ACC112 (cell line): ENCODE results near the gene COL10A1.

ENCODE experiments used
- H2AFZ ChIP-seq: fragments of 200-600 bp; sonication (generic); one replicate; pipeline ENCODE4 v1.6.0; 2017; ENCODE audit warnings: antibody characterized with exemption, low read length; ENCODE audit not compliant: unreplicated experiment
- H3K27ac ChIP-seq: fragments of 200-600 bp; sonication (generic); 2 replicates; pipeline ENCODE4 v1.5.1; 2014; ENCODE audit warnings: low read depth, mild to moderate bottlenecking, antibody characterized with exemption, low read length, moderate library complexity
- H3K27me3 ChIP-seq: fragments of 200-600 bp; sonication (generic); 2 replicates; pipeline ENCODE4 v1.6.1; 2014; ENCODE audit warnings: mild to moderate bottlenecking, antibody characterized with exemption, low read length, moderate library complexity, mixed read lengths; ENCODE audit not compliant: insufficient read depth
- H3K36me3 ChIP-seq: fragments of 200-600 bp; sonication (generic); 2 replicates; pipeline ENCODE4 v1.6.1; 2016; ENCODE audit warnings: mild to moderate bottlenecking, antibody characterized with exemption, low read length, moderate library complexity, mixed read lengths; ENCODE audit not compliant: insufficient read depth
- H3K4me1 ChIP-seq: fragments of 200-600 bp; sonication (generic); one replicate; pipeline ENCODE4 v1.6.1; 2016; ENCODE audit warnings: low read length, mixed read lengths; ENCODE audit not compliant: insufficient read depth, unreplicated experiment, control insufficient read depth
- H3K4me3 ChIP-seq: fragments of 200-600 bp; sonication (generic); 2 replicates; pipeline ENCODE4 v1.5.1; 2014; ENCODE audit warnings: mild to moderate bottlenecking, low read depth, low read length
- H3K79me2 ChIP-seq: fragments of 200-600 bp; sonication (generic); one replicate; pipeline ENCODE4 v1.6.0; 2016; ENCODE audit warnings: low read length; ENCODE audit not compliant: control insufficient read depth, unreplicated experiment, insufficient read depth

Gene COL10A1

DNA sequence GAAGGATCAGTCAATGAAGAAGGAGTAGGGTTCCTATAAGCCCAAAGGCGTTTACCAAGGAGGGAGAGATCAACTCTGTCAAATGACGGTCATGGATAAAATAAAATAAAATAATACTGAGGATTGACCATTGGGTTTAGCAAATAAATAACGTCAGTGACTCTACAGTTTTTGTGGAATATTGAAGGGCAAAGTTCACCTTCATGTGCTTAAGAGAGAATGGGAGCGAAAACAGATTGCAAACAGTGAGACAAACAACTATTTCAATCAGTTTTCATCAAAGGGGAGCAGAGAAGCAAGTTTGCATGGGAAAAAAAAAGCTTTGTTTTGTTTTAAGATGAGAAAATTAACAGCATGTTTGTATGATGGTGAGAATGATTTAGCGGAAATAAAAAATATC, 42.9 kb downstream of the COL10A1 start:
- Histone ChIP-seq H3K79me2 (no peaks in the 10 kb centered on the region), H3K27me3 (no peaks in the 10 kb centered on the region), H3K4me3 (no peak overlapping the region), H3K4me1 (peaks cover 5% of the 10 kb centered on the region), H2AFZ (no peak overlapping the region), H3K36me3 (no peaks in the 10 kb centered on the region), H3K27ac (no peak overlapping the region)

DNA sequence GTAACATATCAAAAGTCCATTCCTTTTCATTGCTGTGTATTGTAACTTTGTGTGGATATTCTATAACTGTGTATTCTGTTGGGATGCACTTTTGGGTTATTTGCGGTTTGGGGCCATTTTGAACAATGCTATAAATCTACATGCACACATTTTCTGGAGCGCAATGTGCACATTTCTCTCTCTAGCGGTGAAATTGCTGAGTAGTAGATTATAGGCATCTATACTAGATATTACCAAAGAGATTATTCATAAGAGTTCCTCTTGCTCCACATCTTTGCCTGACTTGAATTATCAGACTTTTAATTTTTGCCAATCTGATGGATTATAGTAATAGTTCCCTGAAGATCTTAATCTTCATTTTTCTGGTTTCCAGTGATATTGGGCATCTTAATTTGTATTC, 47.0 kb downstream of the COL10A1 start:
- H3K27me3 ChIP-seq = no peaks in the 10 kb centered on the region
- no peak overlapping the region for H3K27ac ChIP-seq
- no peak overlapping the region for H3K4me3 ChIP-seq
- H3K36me3 ChIP-seq = no peaks in the 10 kb centered on the region
- H3K79me2 ChIP-seq = no peaks in the 10 kb centered on the region
- no peak overlapping the region for H2AFZ ChIP-seq
- peaks cover under 1% of the 10 kb centered on the region for H3K4me1 ChIP-seq

DNA sequence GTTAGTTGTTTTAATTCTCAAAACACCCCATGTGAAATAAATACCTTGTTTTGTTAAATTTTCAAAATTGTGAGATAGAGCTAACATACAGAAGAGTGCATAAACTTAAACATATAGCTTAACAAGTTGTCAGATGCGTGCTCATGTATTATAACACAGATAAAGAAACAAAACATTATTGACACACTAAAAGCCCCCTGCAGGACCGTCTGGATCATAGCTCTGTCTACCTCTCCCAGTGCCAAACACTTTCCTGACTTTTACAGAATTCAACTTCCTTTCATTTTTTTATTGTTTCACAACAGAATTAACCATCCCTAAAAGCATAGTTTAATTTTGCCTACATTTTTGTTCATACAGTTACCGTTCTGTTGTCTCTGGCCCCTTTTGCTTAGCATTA, 47.4 kb downstream of the COL10A1 start:
- Histone ChIP-seq H3K4me3 (no peak overlapping the region), H2AFZ (no peak overlapping the region), H3K27ac (no peak overlapping the region), H3K36me3 (no peaks in the 10 kb centered on the region), H3K4me1 (peaks cover 5% of the 10 kb centered on the region), H3K79me2 (no peaks in the 10 kb centered on the region), H3K27me3 (no peaks in the 10 kb centered on the region)

DNA sequence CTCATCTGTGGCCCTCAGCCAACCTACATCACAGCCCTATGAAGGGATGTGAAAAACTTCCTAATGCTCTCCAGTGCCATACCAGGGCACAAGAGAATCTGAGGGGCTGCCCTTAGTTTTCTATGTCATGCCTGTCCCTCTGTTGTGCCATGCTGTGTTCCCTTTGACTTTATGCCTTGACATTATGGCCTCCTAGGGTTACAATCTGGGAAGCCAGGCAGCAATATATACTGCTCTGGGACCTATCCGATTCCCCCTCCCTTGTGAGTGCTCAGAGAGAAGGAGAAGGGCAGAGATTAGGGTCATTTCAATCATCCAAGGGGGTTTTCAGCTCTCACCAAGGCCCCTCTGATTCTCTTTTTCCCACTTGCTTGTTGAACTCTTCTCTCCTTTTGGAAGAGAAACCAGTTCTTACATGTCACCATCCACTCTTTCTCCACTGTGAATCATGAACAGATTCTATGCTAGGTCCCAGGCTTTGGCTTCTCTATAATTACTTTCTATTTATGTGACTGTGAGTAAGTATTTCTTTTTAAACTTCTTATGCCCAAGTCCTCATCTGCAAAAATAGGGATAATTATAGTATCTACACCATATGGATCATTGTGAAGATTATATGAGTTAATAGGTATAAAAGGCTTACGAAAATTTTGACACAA, 51.1 kb downstream of the COL10A1 start:
- Histone ChIP-seq H3K27ac (no peak overlapping the region), H2AFZ (no peak overlapping the region), H3K4me1 (peaks cover 13% of the 10 kb centered on the region), H3K79me2 (no peaks in the 10 kb centered on the region), H3K36me3 (no peaks in the 10 kb centered on the region), H3K27me3 (no peaks in the 10 kb centered on the region), H3K4me3 (no peak overlapping the region)

DNA sequence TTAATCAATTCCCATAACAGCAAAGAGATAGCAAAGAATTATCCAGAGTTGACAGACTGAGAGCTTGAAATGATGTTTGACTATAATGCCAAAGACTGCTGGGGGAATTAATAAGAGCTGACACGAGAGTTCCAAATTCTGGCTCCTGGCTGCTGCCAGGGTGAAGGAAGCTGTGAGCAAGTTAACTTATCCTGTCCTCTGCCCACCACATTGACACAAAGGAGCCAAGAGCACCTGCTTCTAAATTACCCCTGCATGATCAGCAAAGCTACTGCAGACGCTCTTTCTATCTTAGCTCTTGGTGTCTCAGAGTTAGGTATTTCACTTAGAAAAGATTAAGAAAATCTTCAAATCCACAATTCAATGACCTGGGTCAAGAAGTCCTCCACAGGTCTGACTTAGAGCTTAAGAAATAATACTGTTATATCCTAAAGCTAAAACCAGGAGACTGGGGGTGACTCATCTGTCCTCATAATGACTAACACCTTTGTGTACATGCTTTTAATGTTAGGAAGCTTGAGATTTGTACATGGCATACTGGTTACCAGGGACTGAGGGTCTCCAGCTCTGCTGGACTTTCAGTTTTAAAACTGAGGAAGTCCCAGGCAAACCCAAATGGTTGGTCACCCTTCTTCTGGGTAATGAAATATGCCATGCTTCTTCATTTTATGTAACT, 52.0 kb downstream of the COL10A1 start:
- Histone ChIP-seq H3K4me1 (peaks cover 13% of the 10 kb centered on the region), H2AFZ (no peak overlapping the region), H3K27me3 (no peaks in the 10 kb centered on the region), H3K36me3 (no peaks in the 10 kb centered on the region), H3K79me2 (no peaks in the 10 kb centered on the region), H3K4me3 (no peak overlapping the region), H3K27ac (no peak overlapping the region)

DNA sequence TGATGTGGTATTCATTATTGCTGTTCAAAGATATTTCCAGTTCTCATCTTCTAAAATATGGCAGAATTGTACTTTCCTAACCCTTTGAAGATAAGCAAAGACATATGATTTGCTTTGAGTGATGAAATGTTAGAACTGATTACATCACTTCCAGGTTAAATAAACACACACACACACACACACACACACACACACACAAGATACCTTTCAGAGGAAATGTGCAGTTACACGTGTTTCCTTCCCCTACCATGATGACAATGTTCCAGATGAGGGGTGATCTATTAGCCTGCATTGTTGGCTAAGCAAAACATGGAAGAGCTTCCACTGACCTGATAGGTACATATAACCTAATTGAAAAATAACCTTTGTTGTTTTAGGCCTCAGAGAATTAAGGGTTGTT, 53.6 kb downstream of the COL10A1 start:
- no peak overlapping the region for H3K27ac ChIP-seq
- H3K36me3 ChIP-seq = no peaks in the 10 kb centered on the region
- H3K4me3 ChIP-seq = no peak overlapping the region
- no peaks in the 10 kb centered on the region for H3K79me2 ChIP-seq
- no peaks in the 10 kb centered on the region for H3K27me3 ChIP-seq
- H3K4me1 ChIP-seq = peaks cover 13% of the 10 kb centered on the region
- no peak overlapping the region for H2AFZ ChIP-seq

DNA sequence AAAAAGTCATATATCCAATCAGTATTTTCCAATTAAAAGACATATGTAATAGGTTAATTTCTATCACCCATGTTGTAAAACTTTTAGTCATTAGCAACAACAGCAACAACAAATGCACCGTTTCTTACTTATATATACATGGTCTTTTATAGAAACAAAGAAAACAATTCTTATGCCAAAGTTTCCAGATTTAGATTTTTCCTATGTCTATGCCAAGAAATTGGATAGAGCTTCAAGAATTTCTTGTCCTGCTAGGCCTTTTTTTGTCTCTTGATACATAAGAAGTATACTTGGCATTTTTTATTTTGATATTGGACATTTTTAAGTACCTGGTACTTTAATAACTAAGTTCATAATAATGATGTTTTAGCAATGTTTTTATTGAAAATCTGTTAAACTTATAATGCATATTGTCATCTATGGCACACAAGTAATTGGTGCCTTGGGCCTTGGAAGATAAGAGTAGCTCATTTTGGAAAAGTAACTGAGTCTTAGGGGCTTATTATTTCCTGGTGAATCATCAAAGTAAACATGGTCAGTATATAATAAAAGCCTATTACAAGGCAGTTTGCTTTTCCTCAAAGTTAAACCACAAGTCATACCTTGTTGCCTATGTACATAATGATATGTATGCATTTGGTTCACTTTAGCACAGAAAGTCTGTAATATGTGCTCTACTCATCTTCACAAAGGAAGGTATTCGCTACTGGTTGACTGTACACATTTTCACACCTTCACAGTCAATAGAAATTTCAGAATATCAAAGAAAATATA, 55.1 kb downstream of the COL10A1 start:
- Histone ChIP-seq H3K27me3 (no peaks in the 10 kb centered on the region), H3K27ac (no peak overlapping the region)

DNA sequence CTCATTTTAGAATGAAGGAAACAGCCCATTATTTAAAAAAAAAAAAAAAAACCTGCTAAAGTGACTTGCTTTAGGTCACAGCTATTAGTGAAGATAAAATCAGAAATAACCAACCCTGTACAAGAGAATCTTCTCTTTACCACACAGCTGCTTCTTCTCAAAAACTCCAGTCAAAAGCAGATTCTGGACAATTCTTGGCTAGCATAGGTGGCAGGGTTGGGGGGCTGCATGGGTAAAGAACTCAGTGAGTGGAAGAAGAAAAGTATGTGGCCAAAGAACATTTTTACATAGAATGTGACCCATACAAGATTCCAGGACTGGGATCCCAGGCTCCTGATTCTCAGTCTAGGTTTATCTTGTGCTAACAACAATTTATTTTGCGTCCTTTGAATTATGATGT, 55.8 kb downstream of the COL10A1 start:
- no peak overlapping the region for H3K27ac ChIP-seq
- H3K4me3 ChIP-seq = no peak overlapping the region
- no peak overlapping the region for H2AFZ ChIP-seq
- peaks cover 13% of the 10 kb centered on the region for H3K4me1 ChIP-seq
- H3K36me3 ChIP-seq = no peaks in the 10 kb centered on the region
- H3K79me2 ChIP-seq = no peaks in the 10 kb centered on the region
- H3K27me3 ChIP-seq = no peaks in the 10 kb centered on the region

More for the DNA sequence above, 55.1 kb downstream of the COL10A1 start:
- Histone ChIP-seq H3K4me3 (no peak overlapping the region), H3K4me1 (peaks cover 13% of the 10 kb centered on the region), H3K79me2 (no peaks in the 10 kb centered on the region), H3K36me3 (no peaks in the 10 kb centered on the region), H2AFZ (no peak overlapping the region)
